ENCODE measurements around the gene ITPR2. TPM values are rescaled to one million over a fixed set of nuclear protein-coding genes. Genes with fewer than 3 reads are reported as not detected.

The ITPR2 gene
- total and polyA plus RNA-seq, 2 experiments from 2014 or later, result 5.0 to 9.1 TPM

GRCh38 chr12:26292596-26292995, 540.4 kb downstream of the ITPR2 start:
- no peak overlapping the region for H2AFZ ChIP-seq
- no peaks in the 10 kb centered on the region for H3K27me3 ChIP-seq (replicated peaks; ENCODE audit: insufficient read depth)
- 50 to 79% methylated on average over 1 of the region's 1 CpG for WGBS, 2 experiments (ENCODE audit: low coverage in 1 of 2, low lambda C conversion rate in 2 of 2, missing lambda C conversion rate in 2 of 2)
- H3K9ac ChIP-seq, result no peak overlapping the region
- H3K36me3 ChIP-seq (ENCODE audit: low read depth), result no peaks in the 10 kb centered on the region
- TF ChIP-seq EZH2 (IDR thresholded peaks at IDR 0.05; ENCODE audit: insufficient read depth, poor library complexity, severe bottlenecking) (no peak), EZH2phosphoT487 (IDR thresholded peaks at IDR 0.05; ENCODE audit: insufficient read depth, low read depth) (no peak)
- H3K4me1 ChIP-seq (ENCODE audit: insufficient read depth), result no peaks in the 10 kb centered on the region
- no peak overlapping the region for H3K4me2 ChIP-seq (ENCODE audit: unreplicated experiment)
- H3K9me3 ChIP-seq (ENCODE audit: low read depth), result no peaks in the 10 kb centered on the region
- no peak overlapping the region for H3K4me3 ChIP-seq
- in situ Hi-C loops (cut with MboI), result no loop called here
- no peak for DNase-seq
- 0 out of 2 replicates have a peak, but pooled peaks cover 1% of the 10 kb centered on the region for H3F3A ChIP-seq (ENCODE audit: insufficient read depth)
- no peak overlapping the region for H3K27ac ChIP-seq
- no peaks in the 10 kb centered on the region for H4K20me1 ChIP-seq (ENCODE audit: insufficient read depth)
- peaks cover 3% of the 10 kb centered on the region; the same call in 1 of the 2 replicates for H3K9me2 ChIP-seq (ENCODE audit: insufficient read depth)
- H3K79me2 ChIP-seq (ENCODE audit: insufficient read depth), result no peaks in the 10 kb centered on the region

- H3K9me3 ChIP-seq (ENCODE audit: low read depth), result no peaks in the 10 kb centered on the region
- no peaks in the 10 kb centered on the region for H3K4me1 ChIP-seq (ENCODE audit: insufficient read depth)
- DNase-seq, result no peak
- TF ChIP-seq EZH2 (IDR thresholded peaks at IDR 0.05; ENCODE audit: insufficient read depth, poor library complexity, severe bottlenecking), result no peak
- no peak for TF ChIP-seq EZH2phosphoT487 (IDR thresholded peaks at IDR 0.05; ENCODE audit: insufficient read depth, low read depth)
- H3K4me3 ChIP-seq, result no peak overlapping the region
- 54 to 59% methylated on average over 2 of the region's 2 CpGs for WGBS, 2 experiments (ENCODE audit: low coverage in 1 of 2, low lambda C conversion rate in 2 of 2, missing lambda C conversion rate in 2 of 2)
- no peak overlapping the region for H3K27ac ChIP-seq
- no peaks in the 10 kb centered on the region for H3F3A ChIP-seq (ENCODE audit: insufficient read depth)
- H4K20me1 ChIP-seq (ENCODE audit: insufficient read depth), result no peaks in the 10 kb centered on the region
- no peaks in the 10 kb centered on the region for H3K27me3 ChIP-seq (replicated peaks; ENCODE audit: insufficient read depth)
- no peak overlapping the region for H3K9ac ChIP-seq
- in situ Hi-C loops (cut with MboI), result no loop called here
- no peak overlapping the region for H3K4me2 ChIP-seq (ENCODE audit: unreplicated experiment)
- H3K79me2 ChIP-seq (ENCODE audit: insufficient read depth), result no peaks in the 10 kb centered on the region
- no peaks in the 10 kb centered on the region for H3K36me3 ChIP-seq (ENCODE audit: low read depth)
- H2AFZ ChIP-seq, result no peak overlapping the region
- H3K9me2 ChIP-seq (ENCODE audit: insufficient read depth), result peaks cover 3% of the 10 kb centered on the region; the same call in 1 of the 2 replicates
These were observed 542.4 kb downstream of the ITPR2 start for GRCh38 chr12:26290565-26290964.

- no peak overlapping the region for H3K4me3 ChIP-seq
- no peak for DNase-seq
These were observed 545.2 kb downstream of the ITPR2 start for GRCh38 chr12:26287671-26288381.

More at GRCh38 chr12:26287671-26288381, 545.2 kb downstream of the ITPR2 start:
- H3F3A ChIP-seq (ENCODE audit: insufficient read depth), result no peaks in the 10 kb centered on the region
- no peaks in the 10 kb centered on the region for H3K4me1 ChIP-seq (ENCODE audit: insufficient read depth)
- no peaks in the 10 kb centered on the region for H3K36me3 ChIP-seq (ENCODE audit: low read depth)
- H3K9me2 ChIP-seq (ENCODE audit: insufficient read depth), result peaks cover 3% of the 10 kb centered on the region; the same call in 1 of the 2 replicates
- in situ Hi-C loops (cut with MboI), result no loop called here
- no peak overlapping the region for H2AFZ ChIP-seq
- H3K9me3 ChIP-seq (ENCODE audit: low read depth), result no peaks in the 10 kb centered on the region
- H3K27ac ChIP-seq, result no peak overlapping the region
- TF ChIP-seq EZH2phosphoT487 (IDR thresholded peaks at IDR 0.05; ENCODE audit: insufficient read depth, low read depth), result no peak
- TF ChIP-seq EZH2 (IDR thresholded peaks at IDR 0.05; ENCODE audit: insufficient read depth, poor library complexity, severe bottlenecking), result no peak
- 71 to 79% methylated on average over 14 of the region's 14 CpGs for WGBS, 2 experiments (ENCODE audit: low coverage in 1 of 2, low lambda C conversion rate in 2 of 2, missing lambda C conversion rate in 2 of 2)
- no peak overlapping the region for H3K9ac ChIP-seq
- H3K27me3 ChIP-seq (replicated peaks; ENCODE audit: insufficient read depth), result no peaks in the 10 kb centered on the region
- H3K79me2 ChIP-seq (ENCODE audit: insufficient read depth), result no peaks in the 10 kb centered on the region
- no peak overlapping the region for H3K4me2 ChIP-seq (ENCODE audit: unreplicated experiment)
- no peaks in the 10 kb centered on the region for H4K20me1 ChIP-seq (ENCODE audit: insufficient read depth)

Small RNA genes within 50 kb of the gene (small RNA-seq; reads per million reads assigned to genes)
- gene RNA5SP354 (ENCODE audit: low read depth, low replicate concordance), result not detected

Other genes with a start within 250 kb of the ITPR2 start
- 31.6 and 49.7 TPM in 2 replicates for gene INTS13, start 104.8 kb upstream of the ITPR2 start, total RNA-seq (2014; rRNA removed; shearing (Covaris generic))
- gene INTS13, start 104.8 kb upstream of the ITPR2 start, polyA plus RNA-seq (2016; fragmentation: Nextera tagmentation; extraction: Ambion mirVana), result 27.5 and 28.9 TPM in 2 replicates
- 37.2 and 47.8 TPM in 2 replicates for gene FGFR1OP2, start 105.3 kb upstream of the ITPR2 start, total RNA-seq (2014; rRNA removed; shearing (Covaris generic))
- gene FGFR1OP2, start 105.3 kb upstream of the ITPR2 start, polyA plus RNA-seq (2016; fragmentation: Nextera tagmentation; extraction: Ambion mirVana), result 46.1 and 47.3 TPM in 2 replicates
- 51.8 and 103 TPM in 2 replicates for gene TM7SF3, start 181.2 kb upstream of the ITPR2 start, total RNA-seq (2014; rRNA removed; shearing (Covaris generic))
- 55.8 and 58.4 TPM in 2 replicates for gene TM7SF3, start 181.2 kb upstream of the ITPR2 start, polyA plus RNA-seq (2016; fragmentation: Nextera tagmentation; extraction: Ambion mirVana)
- gene MED21, start 189.4 kb upstream of the ITPR2 start, total RNA-seq (2014; rRNA removed; shearing (Covaris generic)), result 47.7 and 55.0 TPM in 2 replicates
- 46.3 and 49.6 TPM in 2 replicates for gene MED21, start 189.4 kb upstream of the ITPR2 start, polyA plus RNA-seq (2016; fragmentation: Nextera tagmentation; extraction: Ambion mirVana)
- gene C12orf71, start 249.4 kb upstream of the ITPR2 start, total RNA-seq (2014; rRNA removed; shearing (Covaris generic)), result not detected in 2 replicates
- not detected in 2 replicates for gene C12orf71, start 249.4 kb upstream of the ITPR2 start, polyA plus RNA-seq (2016; fragmentation: Nextera tagmentation; extraction: Ambion mirVana)